ENCODE measurements around the gene AMPH.

DNA sequence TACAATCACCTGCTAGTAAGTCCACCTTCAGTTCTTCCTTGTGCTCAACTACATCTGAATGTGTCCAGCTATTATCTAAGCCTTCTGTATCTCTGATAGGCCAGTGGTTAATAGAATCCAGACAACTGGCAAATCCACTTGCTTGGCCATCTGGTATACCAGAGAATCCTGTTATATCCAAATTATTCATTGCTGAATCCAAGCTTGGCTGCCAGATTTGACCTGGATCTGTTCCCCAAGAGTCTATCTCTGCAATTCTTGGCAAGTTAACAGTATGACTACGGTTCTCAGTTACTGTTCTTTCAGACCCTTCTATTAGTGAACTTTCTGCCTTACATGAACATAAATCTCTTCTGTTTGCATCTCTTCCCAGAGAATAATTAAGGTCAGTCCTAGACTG is 203.1 kb downstream of the AMPH start:
- no peak for TF ChIP-seq POLR2A (IDR thresholded peaks at IDR 0.05)
- TF ChIP-seq, protein P1, sequence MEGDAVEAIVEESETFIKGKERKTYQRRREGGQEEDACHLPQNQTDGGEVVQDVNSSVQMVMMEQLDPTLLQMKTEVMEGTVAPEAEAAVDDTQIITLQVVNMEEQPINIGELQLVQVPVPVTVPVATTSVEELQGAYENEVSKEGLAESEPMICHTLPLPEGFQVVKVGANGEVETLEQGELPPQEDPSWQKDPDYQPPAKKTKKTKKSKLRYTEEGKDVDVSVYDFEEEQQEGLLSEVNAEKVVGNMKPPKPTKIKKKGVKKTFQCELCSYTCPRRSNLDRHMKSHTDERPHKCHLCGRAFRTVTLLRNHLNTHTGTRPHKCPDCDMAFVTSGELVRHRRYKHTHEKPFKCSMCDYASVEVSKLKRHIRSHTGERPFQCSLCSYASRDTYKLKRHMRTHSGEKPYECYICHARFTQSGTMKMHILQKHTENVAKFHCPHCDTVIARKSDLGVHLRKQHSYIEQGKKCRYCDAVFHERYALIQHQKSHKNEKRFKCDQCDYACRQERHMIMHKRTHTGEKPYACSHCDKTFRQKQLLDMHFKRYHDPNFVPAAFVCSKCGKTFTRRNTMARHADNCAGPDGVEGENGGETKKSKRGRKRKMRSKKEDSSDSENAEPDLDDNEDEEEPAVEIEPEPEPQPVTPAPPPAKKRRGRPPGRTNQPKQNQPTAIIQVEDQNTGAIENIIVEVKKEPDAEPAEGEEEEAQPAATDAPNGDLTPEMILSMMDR (IDR thresholded peaks at IDR 0.05): no peak

Data from uterus (tissue), 2 donors.